GM18517 (cell line): ENCODE results near the gene ZMIZ1.

ENCODE experiments used
- ATAC-seq: cut with Tn5 transposase; IDR thresholded peaks from one replicate; pipeline ENCODE4 v1.9.1; 2021; ENCODE audit warnings: mild to moderate bottlenecking, moderate library complexity; ENCODE audit not compliant: unreplicated experiment

Gene ZMIZ1

GRCh38 chr10:79346388-79347225 is 277.8 kb downstream of the ZMIZ1 start:
- peak; percentile 3 for ATAC-seq

GRCh38 chr10:79347226-79347893 is 278.6 kb downstream of the ZMIZ1 start, which contains the start of gene PPIF:
TSS of gene PPIF (plus strand) at chr10:79347469. CDS start at chr10:79347549, 80 bp downstream.
- ATAC-seq, result peak; percentile 70

- ATAC-seq, result peak; percentile 66
These were observed 279.3 kb downstream of the ZMIZ1 start for GRCh38 chr10:79347894-79348639.

GRCh38 chr10:79348640-79348988 is 279.8 kb downstream of the ZMIZ1 start:
- ATAC-seq, result no peak

GRCh38 chr10:79349072-79349491 is 280.3 kb downstream of the ZMIZ1 start:
- no peak for ATAC-seq

GRCh38 chr10:79349766-79350406 is 281.1 kb downstream of the ZMIZ1 start:
- ATAC-seq, result no peak

- no peak for ATAC-seq
These were observed 281.8 kb downstream of the ZMIZ1 start for GRCh38 chr10:79350407-79351154.

GRCh38 chr10:79351332-79351731 is 282.6 kb downstream of the ZMIZ1 start:
- no peak for ATAC-seq

GRCh38 chr10:79352035-79352877 is 283.5 kb downstream of the ZMIZ1 start:
- no peak for ATAC-seq

- no peak for ATAC-seq
These were observed 284.2 kb downstream of the ZMIZ1 start for GRCh38 chr10:79353000-79353406.

GRCh38 chr10:79353726-79354125 is 285.0 kb downstream of the ZMIZ1 start:
- ATAC-seq, result no peak

GRCh38 chr10:79354141-79354540 is 285.4 kb downstream of the ZMIZ1 start:
- ATAC-seq, result no peak

GRCh38 chr10:79354615-79355014 is 285.8 kb downstream of the ZMIZ1 start:
- no peak for ATAC-seq

GRCh38 chr10:79355420-79356017 is 286.8 kb downstream of the ZMIZ1 start:
- no peak for ATAC-seq

- ATAC-seq, result no peak
These were observed 287.3 kb downstream of the ZMIZ1 start for GRCh38 chr10:79356104-79356503.

- ATAC-seq, result no peak
These were observed 288.4 kb downstream of the ZMIZ1 start for GRCh38 chr10:79357180-79357579.

GRCh38 chr10:79358811-79359210 is 290.0 kb downstream of the ZMIZ1 start:
- peak; percentile 55 for ATAC-seq

GRCh38 chr10:79359816-79360498 is 291.2 kb downstream of the ZMIZ1 start:
- ATAC-seq, result no peak
